Left ventricle myocardium superior (tissue), 1 donor: ENCODE results near the gene MYO10. TPM values are rescaled to one million over a fixed set of nuclear protein-coding genes. Genes with fewer than 3 reads are reported as not detected.
"Not testable (repeated sequence)": the region's sequence is repeated elsewhere in the genome, so short reads cannot be mapped to it uniquely, and the experiment has no call there.

Experiments used
- ATAC-seq: fragments of 200-7000 bp; cut with Tn5 transposase; one replicate; pipeline ENCODE4 v1.9.1; 2020; ENCODE audit warnings: mild to moderate bottlenecking, moderate library complexity
- DNase-seq: peaks from one replicate; pipeline ENCODE4 v3.0.0-alpha.2; 2020
- intact Hi-C: fragments of 100-400 bp; cut with micrococcal nuclease; formaldehyde crosslinking; loops from one replicate; pipeline ENCODE4 v1.11.0; 2022
- total RNA-seq: library from RNA; stranded (reverse); fragmentation: NEBNext Ultra II Directional; extraction: Animal tissue kit (Norgen Biotek cat#: 25700); gene quantifications from one replicate; pipeline ENCODE4 v1.2.1, GENCODE V29; 2021
- donor health status: DM: no; HTN: yes; CAD: no; lungs with severe emphysema.

The MYO10 gene
- total RNA-seq, 1 donor from 2014 or later: 4.9 TPM

GRCh38 chr5:16844952-16845351 is 91.1 kb downstream of the MYO10 start:
- intact Hi-C loops: no loop called here
- no peak for ATAC-seq
- no peak for DNase-seq

GRCh38 chr5:16842896-16843295 is 93.2 kb downstream of the MYO10 start:
- ATAC-seq: no peak
- intact Hi-C loops: no loop called here

GRCh38 chr5:16841416-16841815 is 94.7 kb downstream of the MYO10 start:
- ATAC-seq: no peak
- DNase-seq: no peak
- intact Hi-C loops: no loop called here

More at GRCh38 chr5:16842896-16843295, 93.2 kb downstream of the MYO10 start:
- DNase-seq: no peak

- intact Hi-C loops: no loop called here
- ATAC-seq: no peak
- no peak for DNase-seq
Observed at GRCh38 chr5:16837305-16837704, 98.8 kb downstream of the MYO10 start.

DNA sequence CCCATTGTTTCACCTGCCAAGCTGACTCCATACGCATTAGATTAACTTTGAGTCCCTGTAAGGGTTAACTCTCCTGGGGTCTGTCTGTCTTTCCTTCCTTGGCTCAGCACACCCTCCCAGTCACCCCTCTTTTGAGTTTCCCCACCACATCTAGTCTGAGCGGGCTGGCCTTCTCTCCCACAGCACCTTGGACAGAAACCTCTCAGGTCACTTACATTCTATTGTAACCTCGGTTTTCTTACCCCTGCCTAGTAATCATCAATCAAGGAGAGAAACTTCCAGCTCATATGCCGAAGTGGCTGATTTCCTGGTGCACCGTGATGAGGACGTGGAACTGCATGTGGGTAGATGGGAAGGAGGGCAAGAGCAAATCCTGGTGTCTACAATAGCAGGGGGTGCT is 102.1 kb downstream of the MYO10 start:
- no peak for ATAC-seq
- intact Hi-C loops: no loop called here
- DNase-seq: no peak

GRCh38 chr5:16831326-16831725 is 104.8 kb downstream of the MYO10 start:
- intact Hi-C loops, DNase-seq, ATAC-seq: not testable (repeated sequence)

DNA sequence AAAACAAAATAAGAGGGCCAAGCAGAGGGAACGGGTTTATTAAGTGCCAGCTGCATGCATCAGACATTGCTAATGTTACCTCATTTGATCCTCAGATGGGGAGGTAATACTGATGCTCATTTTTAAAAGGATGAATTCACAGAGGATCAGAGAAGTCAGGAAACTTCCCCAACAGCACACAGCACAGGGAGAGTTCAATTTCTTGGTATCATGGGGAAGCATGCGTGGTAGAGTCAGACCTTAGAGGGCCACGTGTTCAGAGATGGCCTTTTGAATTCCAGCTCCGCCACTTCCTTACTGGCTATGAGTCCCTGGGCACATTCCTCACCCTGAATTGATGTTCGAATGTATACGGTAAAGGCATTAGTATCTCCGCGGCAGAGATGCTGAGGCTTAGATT is 108.3 kb downstream of the MYO10 start:
- no peak for DNase-seq
- intact Hi-C loops: no loop called here
- ATAC-seq: no peak

GRCh38 chr5:16826379-16827125 is 109.5 kb downstream of the MYO10 start:
- no peak for ATAC-seq
- no peak for DNase-seq
- intact Hi-C loops: no loop called here

DNA sequence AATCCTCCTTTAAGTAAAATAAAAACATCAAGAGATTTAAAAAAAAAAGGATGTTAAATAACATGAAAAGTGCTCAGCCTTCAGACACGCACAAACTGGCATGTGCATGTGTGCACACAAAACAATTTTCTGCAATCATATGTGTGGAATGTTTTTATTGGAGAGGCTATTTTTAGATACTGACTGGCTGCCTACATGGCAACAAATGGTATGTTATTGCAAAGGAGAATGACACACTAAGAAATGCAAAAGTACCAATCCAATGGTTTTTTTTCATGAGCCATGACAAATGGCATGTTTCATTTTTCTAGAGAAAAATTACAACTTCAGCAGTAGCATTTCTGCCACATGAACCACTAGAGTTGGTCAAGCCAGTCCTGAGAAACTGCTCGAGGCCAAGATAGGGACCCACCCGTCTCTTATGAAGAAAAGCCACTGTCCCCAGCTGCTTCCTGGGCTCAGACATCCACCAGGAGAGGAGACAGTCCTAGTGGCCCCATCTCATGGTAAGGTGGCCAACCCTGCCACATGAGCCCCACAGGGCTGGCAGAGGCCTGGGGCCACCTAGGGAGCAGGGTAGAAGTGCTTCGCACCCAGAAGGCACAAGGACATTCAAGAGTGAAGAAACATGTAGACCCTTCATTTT is 116.4 kb downstream of the MYO10 start:
- no peak for DNase-seq
- intact Hi-C loops: no loop called here
- no peak for ATAC-seq

- intact Hi-C loops: no loop called here
- no peak for DNase-seq
- no peak for ATAC-seq
Observed at GRCh38 chr5:16815432-16815831, 120.7 kb downstream of the MYO10 start.

GRCh38 chr5:16812911-16813310 is 123.2 kb downstream of the MYO10 start:
- ATAC-seq: no peak
- DNase-seq: no peak
- intact Hi-C loops: no loop called here

- DNase-seq (no peak), ATAC-seq (no peak)
- intact Hi-C loops: no loop called here
Observed at GRCh38 chr5:16812448-16812847, 123.6 kb downstream of the MYO10 start.

GRCh38 chr5:16810208-16810854 is 125.8 kb downstream of the MYO10 start:
- intact Hi-C loops: no loop called here
- ATAC-seq (no peak), DNase-seq (no peak)

DNA sequence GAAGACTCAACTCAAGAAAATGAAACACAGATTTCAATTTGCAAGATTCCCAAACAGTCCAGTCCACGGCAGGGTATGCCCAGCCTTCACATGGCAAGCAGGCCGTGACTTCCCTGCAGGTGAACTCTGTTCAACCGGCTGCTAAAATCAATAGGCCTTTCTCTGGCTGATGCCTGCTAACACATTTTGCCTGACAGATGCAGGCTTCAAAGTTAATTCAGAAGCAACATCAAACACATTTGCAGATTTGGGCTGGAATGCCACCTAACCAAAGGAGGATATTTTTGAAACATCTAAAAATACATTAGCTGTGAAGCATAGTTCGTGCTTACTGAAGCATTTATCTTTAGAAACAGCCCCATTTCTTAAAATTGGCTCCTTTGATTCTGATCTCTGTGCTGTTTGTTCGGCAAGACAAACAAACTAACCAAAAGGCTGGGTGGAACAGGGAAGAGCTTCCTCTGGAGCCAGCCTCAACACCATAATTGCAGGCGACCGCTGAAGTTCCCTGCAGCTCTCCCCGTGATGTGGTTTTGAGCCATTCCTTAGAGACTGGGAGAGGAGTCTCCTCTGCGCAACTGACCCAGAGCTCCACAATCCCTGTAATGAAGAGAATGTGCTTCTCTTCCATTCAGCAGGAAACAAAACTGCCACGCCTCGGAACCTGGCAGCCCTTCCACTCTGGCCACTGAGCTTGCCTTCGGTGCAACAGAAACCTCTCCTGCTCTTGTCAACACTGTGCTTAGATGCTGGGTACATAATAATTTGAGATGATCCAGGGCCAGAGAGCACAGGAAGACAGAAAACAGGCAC is 126.5 kb downstream of the MYO10 start:
- DNase-seq (peak; percentile 65), ATAC-seq (peak; percentile 88)
- intact Hi-C loops: no loop called here

GRCh38 chr5:16809010-16809394 is 127.1 kb downstream of the MYO10 start:
- DNase-seq (no peak), ATAC-seq (no peak)
- intact Hi-C loops: no loop called here

GRCh38 chr5:16808021-16808420 is 128.1 kb downstream of the MYO10 start:
- ATAC-seq (no peak), DNase-seq (no peak)
- intact Hi-C loops: no loop called here

DNA sequence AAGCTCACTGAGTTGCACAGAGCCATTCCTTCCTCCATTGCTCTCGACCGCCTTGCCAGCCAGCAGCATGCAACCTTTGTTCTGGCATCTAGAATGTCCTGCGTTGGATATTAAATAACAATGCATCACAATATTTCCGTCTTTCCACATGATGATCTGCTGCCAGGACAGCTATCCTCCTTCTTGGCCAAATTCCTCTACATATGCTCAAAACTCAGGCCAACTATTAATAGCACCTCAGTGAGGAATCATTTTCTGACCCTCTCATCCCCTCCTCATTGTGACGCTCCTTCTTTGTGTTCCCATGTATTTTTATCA is 128.6 kb downstream of the MYO10 start:
- intact Hi-C loops: no loop called here
- DNase-seq (no peak), ATAC-seq (no peak)

GRCh38 chr5:16806711-16807546 is 129.2 kb downstream of the MYO10 start:
- intact Hi-C loops: no loop called here
- no peak for ATAC-seq

DNA sequence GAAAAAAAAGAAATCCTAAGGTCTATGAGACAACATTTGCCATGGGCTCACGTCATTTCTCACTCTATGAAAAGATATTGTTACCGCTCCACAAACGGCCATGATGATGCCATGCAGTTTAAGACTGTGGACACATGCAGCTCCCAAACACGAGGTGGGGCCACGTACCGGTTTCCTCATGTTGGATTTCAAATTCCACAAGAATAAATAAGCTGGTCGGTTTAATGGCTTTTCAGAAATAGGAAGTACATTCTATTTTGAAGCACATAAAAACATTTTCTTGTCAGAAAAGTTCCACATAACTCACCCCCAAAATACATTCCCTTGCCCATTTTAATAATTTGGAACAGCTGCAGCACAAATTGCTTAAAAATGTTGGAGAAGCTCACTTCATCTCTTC is 130.6 kb downstream of the MYO10 start:
- ATAC-seq (no peak), DNase-seq (no peak)
- intact Hi-C loops: no loop called here

More at GRCh38 chr5:16806711-16807546, 129.2 kb downstream of the MYO10 start:
- DNase-seq: no peak
